ENCODE data around the gene LACC1. TPM values are rescaled to one million over a fixed set of nuclear protein-coding genes. Genes with fewer than 3 reads are reported as not detected.

The LACC1 gene
- total RNA-seq, 1 donor from 2014 or later = 8.7 TPM

GRCh38 chr13:43880926-43881325 lies 1.2 kb downstream of the LACC1 start:
- H3K27ac Mint-ChIP-seq (ENCODE audit: unreplicated experiment) = no peak overlapping the region
- H3K4me1 Mint-ChIP-seq (ENCODE audit: unreplicated experiment) = peaks cover 42% of the 10 kb centered on the region
- H3K4me3 Mint-ChIP-seq (ENCODE audit: unreplicated experiment) = peak overlapping the region; percentile 88
- H3K36me3 Mint-ChIP-seq (ENCODE audit: unreplicated experiment) = peaks cover 19% of the 10 kb centered on the region
- TF ChIP-seq CTCF (IDR thresholded peaks at IDR 0.05) = no peak
- H3K9me3 Mint-ChIP-seq (ENCODE audit: unreplicated experiment) = no peaks in the 10 kb centered on the region
- no peaks in the 10 kb centered on the region for H3K27me3 Mint-ChIP-seq (ENCODE audit: unreplicated experiment)
- no peak for DNase-seq (ENCODE audit: extremely low spot score, unreplicated experiment)

- no peaks in the 10 kb centered on the region for H3K27me3 Mint-ChIP-seq (ENCODE audit: unreplicated experiment)
- H3K27ac Mint-ChIP-seq (ENCODE audit: unreplicated experiment) = no peak overlapping the region
- no peaks in the 10 kb centered on the region for H3K9me3 Mint-ChIP-seq (ENCODE audit: unreplicated experiment)
- no peak for DNase-seq (ENCODE audit: extremely low spot score, unreplicated experiment)
- H3K4me3 Mint-ChIP-seq (ENCODE audit: unreplicated experiment) = no peak overlapping the region
- no peak for TF ChIP-seq CTCF (IDR thresholded peaks at IDR 0.05)
- peaks cover 19% of the 10 kb centered on the region for H3K36me3 Mint-ChIP-seq (ENCODE audit: unreplicated experiment)
- peaks cover 42% of the 10 kb centered on the region for H3K4me1 Mint-ChIP-seq (ENCODE audit: unreplicated experiment)
These were observed 1.9 kb downstream of the LACC1 start for GRCh38 chr13:43881580-43881979.

GRCh38 chr13:43883631-43884030 lies 3.9 kb downstream of the LACC1 start:
- H3K36me3 Mint-ChIP-seq (ENCODE audit: unreplicated experiment) = peaks cover 19% of the 10 kb centered on the region
- no peaks in the 10 kb centered on the region for H3K9me3 Mint-ChIP-seq (ENCODE audit: unreplicated experiment)
- no peak for TF ChIP-seq CTCF (IDR thresholded peaks at IDR 0.05)
- H3K4me1 Mint-ChIP-seq (ENCODE audit: unreplicated experiment) = peaks cover 25% of the 10 kb centered on the region
- no peak for DNase-seq (ENCODE audit: extremely low spot score, unreplicated experiment)
- H3K4me3 Mint-ChIP-seq (ENCODE audit: unreplicated experiment) = no peak overlapping the region
- no peaks in the 10 kb centered on the region for H3K27me3 Mint-ChIP-seq (ENCODE audit: unreplicated experiment)
- H3K27ac Mint-ChIP-seq (ENCODE audit: unreplicated experiment) = no peak overlapping the region

GRCh38 chr13:43884222-43884621 lies 4.5 kb downstream of the LACC1 start:
- Mint-ChIP-seq H3K27me3 (ENCODE audit: unreplicated experiment) (no peaks in the 10 kb centered on the region), H3K4me3 (ENCODE audit: unreplicated experiment) (no peak overlapping the region), H3K4me1 (ENCODE audit: unreplicated experiment) (peaks cover 23% of the 10 kb centered on the region), H3K36me3 (ENCODE audit: unreplicated experiment) (peaks cover 19% of the 10 kb centered on the region), H3K9me3 (ENCODE audit: unreplicated experiment) (no peaks in the 10 kb centered on the region), H3K27ac (ENCODE audit: unreplicated experiment) (no peak overlapping the region)
- DNase-seq (ENCODE audit: extremely low spot score, unreplicated experiment) = no peak
- no peak for TF ChIP-seq CTCF (IDR thresholded peaks at IDR 0.05)

GRCh38 chr13:43894438-43894837 lies 14.7 kb downstream of the LACC1 start:
- DNase-seq (ENCODE audit: extremely low spot score, unreplicated experiment) = no peak
- no peak overlapping the region for H3K27ac Mint-ChIP-seq (ENCODE audit: unreplicated experiment)

More at GRCh38 chr13:43894438-43894837, 14.7 kb downstream of the LACC1 start:
- TF ChIP-seq CTCF (IDR thresholded peaks at IDR 0.05) = peak; percentile 29
- Mint-ChIP-seq H3K4me1 (ENCODE audit: unreplicated experiment) (peaks cover 26% of the 10 kb centered on the region), H3K27me3 (ENCODE audit: unreplicated experiment) (no peaks in the 10 kb centered on the region), H3K9me3 (ENCODE audit: unreplicated experiment) (no peaks in the 10 kb centered on the region), H3K36me3 (ENCODE audit: unreplicated experiment) (peaks cover 31% of the 10 kb centered on the region), H3K4me3 (ENCODE audit: unreplicated experiment) (no peak overlapping the region)
